Kidney (tissue), 14 donors: ENCODE data around the gene FAM149A. TPM values are rescaled to one million over a fixed set of nuclear protein-coding genes. Genes with fewer than 3 reads are reported as not detected.
A peak's percentile ranks its signal among the peaks of the same experiment; 100 is the strongest.

ENCODE experiments used
- DNase-seq, 5 donors: peaks; one replicate each; pipeline ENCODE4 v3.0.0-alpha.2; 2013 to 2020
- FAIRE-seq: peaks from 2 replicates; lab custom pipeline; 2012; peaks lifted over from hg19 to GRCh38; lab: Jason Lieb, UNC
- H3K27ac ChIP-seq, 2 donors: one replicate each; pipeline ENCODE4 v1.7.0; 2013; ENCODE audit warnings: low read depth in 2 of 2, low read length in 2 of 2, inconsistent platforms in 1 of 2
- H3K27me3 ChIP-seq: one replicate; pipeline ENCODE4 v1.7.1; 2013; ENCODE audit warnings: low read length, inconsistent platforms; ENCODE audit not compliant: control insufficient read depth, insufficient read depth
- H3K36me3 ChIP-seq, 3 donors: one replicate each; pipeline versions ENCODE4 v1.7.0 to v1.7.1; 2013; ENCODE audit warnings: low read length in 3 of 3, control low read depth in 1 of 3, inconsistent platforms in 1 of 3; ENCODE audit not compliant: insufficient read depth in 3 of 3, control insufficient read depth in 2 of 3
- H3K4me1 ChIP-seq, 3 donors: one replicate each; pipeline versions ENCODE4 v1.7.0 to v1.7.1; 2013; ENCODE audit warnings: low read length in 3 of 3, inconsistent platforms in 1 of 3, low read depth in 1 of 3; ENCODE audit not compliant: control insufficient read depth in 2 of 3, insufficient read depth in 2 of 3
- H3K4me3 ChIP-seq, 3 donors: one replicate each; pipeline versions ENCODE4 v1.7.0 to v1.8.1; 2013; ENCODE audit warnings: low read length in 3 of 3, control low read depth in 1 of 3, inconsistent platforms in 1 of 3
- H3K9ac ChIP-seq, 3 donors: one replicate each; pipeline versions ENCODE4 v1.7.0 to v1.7.1; 2013; ENCODE audit warnings: low read length in 3 of 3, control low read depth in 1 of 3, inconsistent platforms in 1 of 3
- H3K9me3 ChIP-seq, 3 donors: one replicate each; pipeline versions ENCODE4 v1.7.0 to v1.7.1; 2013; ENCODE audit warnings: low read length in 3 of 3, control low read depth in 1 of 3, inconsistent platforms in 1 of 3; ENCODE audit not compliant: control insufficient read depth in 2 of 3, insufficient read depth in 1 of 3
- intact Hi-C: fragments of 100-400 bp; cut with DNase I; formaldehyde crosslinking; loops from one replicate; pipeline ENCODE4 v1.11.1; 2022
- polyA plus RNA-seq: library from polyadenylated mRNA; stranded (reverse); fragments of 350-450 nt; fragmentation: Illumina TruSeq; extraction: RNeasy Lipid Tissue Mini Kit (QIAGEN cat#74804); gene quantifications from one replicate; pipeline ENCODE4 v1.2.3, GENCODE V29; 2014; ENCODE audit warnings: low read depth, low replicate concordance; ENCODE audit not compliant: insufficient read depth
- total RNA-seq: library from RNA; stranded (reverse); fragmentation: NEBNext Ultra II Directional; extraction: Animal tissue kit (Norgen Biotek cat#: 25700); gene quantifications from one replicate; pipeline ENCODE4 v1.2.1, GENCODE V29; 2021
- TF ChIP-seq, protein P1 (sequence below): IDR thresholded peaks from 3 replicates; pipeline ENCODE4 v1.5.1; 2012; ENCODE audit warnings: mild to moderate bottlenecking, moderate library complexity, borderline replicate concordance; ENCODE audit not compliant: insufficient read depth; ENCODE audit errors: extremely low read depth
- donor health status: control.
- donor health status: control.
- donor health status: control.
- donor health status: control.
- donor health status: control.
- donor health status: DM: yes; HTN: yes; CAD: no.
- donor health status: Normal renal cell carcinoma (clear cell type).

The FAM149A gene
- total and polyA plus RNA-seq, 2 donors from 2014 or later: 32.4 to 37.8 TPM

DNA sequence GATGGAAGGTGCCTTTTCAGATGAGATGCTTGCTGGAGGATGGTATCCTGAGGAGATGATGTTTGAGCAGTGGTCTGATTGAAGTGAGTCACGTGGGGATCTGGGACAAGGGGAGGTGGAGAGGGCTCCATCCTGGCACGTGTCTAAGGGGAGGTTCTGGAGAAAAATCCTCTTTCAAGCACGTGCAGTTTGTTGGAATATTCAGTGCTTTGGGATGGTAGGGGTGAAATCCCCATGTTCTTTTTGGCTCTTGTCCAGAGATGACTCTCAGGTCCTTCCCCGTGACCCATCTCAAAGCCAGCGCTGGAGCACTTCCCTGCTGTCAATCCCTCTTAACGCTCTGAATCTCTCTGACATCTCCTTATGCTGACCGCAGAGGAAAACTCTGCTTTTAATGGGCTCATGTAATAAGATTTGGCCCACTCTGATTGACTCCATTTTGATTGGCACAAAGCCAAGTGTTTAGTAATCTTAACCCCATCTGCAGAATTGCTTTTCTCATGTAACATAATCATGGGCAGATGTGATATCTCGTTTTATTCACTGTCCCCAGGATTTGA, 112.0 kb downstream of the FAM149A start:
- Histone ChIP-seq H3K4me1 (no peaks in the 10 kb centered on the region), H3K4me3 (no peak overlapping the region), H3K9me3 (no peaks in the 10 kb centered on the region), H3K36me3 (peaks cover 0 to 3% (median 0%) of the 10 kb centered on the region in 3 donors), H3K9ac (no peak overlapping the region), H3K27me3 (no peaks in the 10 kb centered on the region), H3K27ac (no peak overlapping the region)
- intact Hi-C loops: no loop called here
- DNase-seq (peak in 1 of 5 donors; percentile 14), FAIRE-seq (no peak)
- TF ChIP-seq, protein P1, sequence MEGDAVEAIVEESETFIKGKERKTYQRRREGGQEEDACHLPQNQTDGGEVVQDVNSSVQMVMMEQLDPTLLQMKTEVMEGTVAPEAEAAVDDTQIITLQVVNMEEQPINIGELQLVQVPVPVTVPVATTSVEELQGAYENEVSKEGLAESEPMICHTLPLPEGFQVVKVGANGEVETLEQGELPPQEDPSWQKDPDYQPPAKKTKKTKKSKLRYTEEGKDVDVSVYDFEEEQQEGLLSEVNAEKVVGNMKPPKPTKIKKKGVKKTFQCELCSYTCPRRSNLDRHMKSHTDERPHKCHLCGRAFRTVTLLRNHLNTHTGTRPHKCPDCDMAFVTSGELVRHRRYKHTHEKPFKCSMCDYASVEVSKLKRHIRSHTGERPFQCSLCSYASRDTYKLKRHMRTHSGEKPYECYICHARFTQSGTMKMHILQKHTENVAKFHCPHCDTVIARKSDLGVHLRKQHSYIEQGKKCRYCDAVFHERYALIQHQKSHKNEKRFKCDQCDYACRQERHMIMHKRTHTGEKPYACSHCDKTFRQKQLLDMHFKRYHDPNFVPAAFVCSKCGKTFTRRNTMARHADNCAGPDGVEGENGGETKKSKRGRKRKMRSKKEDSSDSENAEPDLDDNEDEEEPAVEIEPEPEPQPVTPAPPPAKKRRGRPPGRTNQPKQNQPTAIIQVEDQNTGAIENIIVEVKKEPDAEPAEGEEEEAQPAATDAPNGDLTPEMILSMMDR: no peak

DNA sequence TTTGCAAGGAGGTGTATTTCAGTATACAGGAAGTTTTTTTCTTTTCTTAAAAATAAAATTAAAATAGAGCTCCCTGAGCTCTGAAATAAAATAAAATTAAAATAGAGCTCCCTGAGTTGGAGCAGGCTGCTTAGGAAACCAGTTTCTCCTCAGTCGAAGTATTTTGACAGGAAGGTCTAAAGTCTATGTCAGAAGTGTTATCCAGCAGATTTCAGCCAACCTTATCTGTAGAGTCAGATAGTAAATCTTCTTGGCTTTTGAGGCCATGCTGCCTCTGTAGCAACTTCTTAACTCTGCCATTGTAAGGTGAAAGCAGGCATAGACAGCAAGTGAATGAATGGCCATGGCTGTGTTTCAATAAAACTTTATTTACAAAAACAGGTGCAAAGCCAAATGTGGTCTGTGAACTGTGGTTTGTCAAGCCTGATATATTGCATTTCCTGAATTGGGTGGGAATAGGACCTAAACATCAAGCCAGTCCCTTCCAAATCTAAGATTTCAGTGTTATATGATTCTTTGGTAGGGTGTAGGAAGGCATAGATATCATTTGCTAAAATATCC, 113.3 kb downstream of the FAM149A start:
- TF ChIP-seq, protein P1: no peak
- Histone ChIP-seq H3K27me3 (no peaks in the 10 kb centered on the region), H3K27ac (no peak overlapping the region), H3K9me3 (no peaks in the 10 kb centered on the region), H3K36me3 (no peaks in the 10 kb centered on the region), H3K9ac (no peak overlapping the region), H3K4me3 (no peak overlapping the region), H3K4me1 (no peaks in the 10 kb centered on the region)
- FAIRE-seq (no peak), DNase-seq (no peak)
- intact Hi-C loops: no loop called here

DNA sequence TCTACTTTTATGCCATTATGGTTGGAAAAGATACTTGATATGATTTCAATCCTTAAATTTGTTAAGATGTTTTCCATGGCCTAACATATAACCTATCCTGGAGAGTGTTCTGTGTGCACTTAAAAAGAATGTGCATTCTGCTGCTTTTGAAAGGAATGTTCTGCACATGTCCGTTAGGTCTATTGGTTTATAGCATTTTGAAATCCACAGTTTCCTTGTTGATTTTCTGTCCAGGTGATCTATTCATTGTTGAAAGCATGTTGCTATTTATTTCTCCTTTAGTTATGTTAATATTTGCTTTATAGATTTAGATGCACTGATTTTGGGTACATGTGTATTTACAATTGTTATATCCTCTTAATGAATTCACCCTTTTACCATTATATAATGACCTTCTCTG, 117.1 kb downstream of the FAM149A start:
- intact Hi-C loops: no loop called here
- H3K27ac ChIP-seq: no peak overlapping the region
- no peaks in the 10 kb centered on the region for H3K36me3 ChIP-seq
- FAIRE-seq (no peak), DNase-seq (no peak)
- TF ChIP-seq, protein P1: no peak
- no peak overlapping the region for H3K4me3 ChIP-seq
- no peaks in the 10 kb centered on the region for H3K27me3 ChIP-seq
- H3K9ac ChIP-seq: no peak overlapping the region
- peaks cover 0 to 4% (median 4%) of the 10 kb centered on the region in 3 donors for H3K9me3 ChIP-seq
- peaks cover 0 to 2% (median 0%) of the 10 kb centered on the region in 3 donors for H3K4me1 ChIP-seq

Other genes starting within 250 kb of the FAM149A start
- 22.7 TPM for gene TLR3, start 35.5 kb upstream of the FAM149A start, total RNA-seq
- 5.1 TPM for gene TLR3, start 35.5 kb upstream of the FAM149A start, polyA plus RNA-seq
- gene CYP4V2, start 86.9 kb downstream of the FAM149A start, total RNA-seq: 69.8 TPM
- gene CYP4V2, start 86.9 kb downstream of the FAM149A start, polyA plus RNA-seq: 29.5 TPM
- 2.1 TPM for gene KLKB1, start 122.8 kb downstream of the FAM149A start, total RNA-seq
- gene KLKB1, start 122.8 kb downstream of the FAM149A start, polyA plus RNA-seq: 5.7 TPM
- 1.5 TPM for gene F11, start 161.5 kb downstream of the FAM149A start, total RNA-seq
- gene F11, start 161.5 kb downstream of the FAM149A start, polyA plus RNA-seq: 15.7 TPM